Ascending aorta (tissue), 2 donors: ENCODE measurements around the gene INO80D. TPM values are rescaled to one million over a fixed set of nuclear protein-coding genes. Genes with fewer than 3 reads are reported as not detected.

Source experiments
- DNase-seq, 2 donors: peaks; one replicate each; pipeline ENCODE4 v3.0.0-alpha.2; 2019; ENCODE audit warnings: low spot score in 2 of 2
- H3K27ac ChIP-seq, 2 donors: fragments of 200-600 bp; sonication (generic); one replicate each; pipeline ENCODE4 v1.5.1; 2016 to 2017; ENCODE audit warnings: mild to moderate bottlenecking in 1 of 2
- H3K27me3 ChIP-seq: fragments of 200-600 bp; sonication (generic); one replicate; pipeline ENCODE4 v1.5.1; 2017
- H3K36me3 ChIP-seq, 2 donors: fragments of 200-600 bp; sonication (generic); one replicate each; pipeline ENCODE4 v1.5.1; 2016
- H3K4me1 ChIP-seq, 2 donors: fragments of 200-600 bp; sonication (generic); one replicate each; pipeline ENCODE4 v1.5.1; 2016 to 2017; ENCODE audit warnings: mild to moderate bottlenecking in 1 of 2
- H3K4me3 ChIP-seq, 2 donors: fragments of 200-600 bp; sonication (generic); one replicate each; pipeline ENCODE4 v1.5.1; 2016 to 2017; ENCODE audit warnings: mild to moderate bottlenecking in 1 of 2
- H3K9me3 ChIP-seq, 2 donors: fragments of 200-600 bp; sonication (generic); one replicate each; pipeline ENCODE4 v1.5.1; 2016
- CTCF ChIP-seq, 3 experiments: fragments of 200-600 bp in 2 of 3; fragments of 450-650 bp in 1 of 3; sonication (generic) in 2 of 3; IDR thresholded peaks; one replicate each; pipeline ENCODE4 v1.5.1; 2016 to 2019; ENCODE audit warnings: antibody characterized with exemption in 3 of 3, mild to moderate bottlenecking in 1 of 3, moderate library complexity in 1 of 3
- intact Hi-C: fragments of 100-400 bp; cut with DNase I; formaldehyde crosslinking; loops from one replicate; pipeline ENCODE4 v1.15.1; 2023
- total RNA-seq: library from RNA; depleted of rRNA; stranded (reverse); fragments of >200 nt; gene quantifications from one replicate; pipeline ENCODE4 v1.1.0, GENCODE V29; 2016

The INO80D gene
- total RNA-seq, 1 donor from 2014 or later: 10.1 TPM

GRCh38 chr2:205976120-205976814 is 109.7 kb downstream of the INO80D start:
- Histone ChIP-seq H3K36me3 (no peaks in the 10 kb centered on the region), H3K9me3 (no peaks in the 10 kb centered on the region), H3K27ac (no peak overlapping the region), H3K4me1 (no peaks in the 10 kb centered on the region), H3K4me3 (no peak overlapping the region), H3K27me3 (no peaks in the 10 kb centered on the region)
- no peak for TF ChIP-seq CTCF (IDR thresholded peaks at IDR 0.05)
- DNase-seq: no peak
- intact Hi-C loops: no loop called here

DNA sequence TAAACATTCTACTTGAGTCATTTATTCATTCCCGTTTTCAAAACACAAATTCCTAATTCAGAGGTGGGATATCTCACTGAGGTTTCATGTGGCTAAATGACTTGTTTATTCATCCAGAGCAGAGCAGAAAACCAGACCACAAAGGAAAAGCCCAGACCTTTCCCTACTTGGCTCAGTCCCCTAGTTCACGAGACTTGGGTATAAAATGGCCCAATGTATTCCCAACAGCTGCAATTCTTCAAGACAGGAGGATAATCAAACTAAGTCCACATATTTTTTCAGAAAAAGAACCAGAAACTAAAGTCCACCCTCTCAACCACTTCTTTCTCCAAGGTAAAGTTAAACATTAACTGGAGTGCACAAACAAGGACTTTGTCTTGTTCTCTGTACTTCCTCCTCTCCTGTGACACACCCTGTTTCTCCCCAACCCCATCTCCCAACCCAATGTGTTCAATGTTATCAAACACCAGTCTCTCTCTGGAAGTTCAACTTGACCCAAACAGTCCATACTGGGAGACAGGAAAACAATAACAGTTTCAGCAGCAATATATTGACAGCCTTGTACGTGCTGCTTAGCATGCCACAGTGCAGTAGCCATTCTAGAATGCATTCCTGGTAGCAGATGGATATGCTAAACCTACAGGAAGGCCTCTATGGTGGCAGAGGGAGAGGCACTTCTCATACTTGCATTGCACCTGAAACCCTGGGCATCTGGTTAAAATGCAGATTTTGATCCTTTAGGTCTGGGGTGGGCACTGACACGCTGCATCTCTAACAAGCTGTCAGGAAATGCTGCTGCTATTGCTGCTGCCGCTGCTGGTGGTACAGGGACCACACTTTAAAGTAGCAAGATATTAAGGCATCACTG is 110.7 kb downstream of the INO80D start:
- no peaks in the 10 kb centered on the region for H3K36me3 ChIP-seq
- intact Hi-C loops: no loop called here
- no peaks in the 10 kb centered on the region for H3K9me3 ChIP-seq
- no peak overlapping the region for H3K27ac ChIP-seq
- H3K4me1 ChIP-seq: no peaks in the 10 kb centered on the region
- no peak for DNase-seq
- H3K4me3 ChIP-seq: no peak overlapping the region
- TF ChIP-seq CTCF (IDR thresholded peaks at IDR 0.05): no peak
- H3K27me3 ChIP-seq: no peaks in the 10 kb centered on the region

DNA sequence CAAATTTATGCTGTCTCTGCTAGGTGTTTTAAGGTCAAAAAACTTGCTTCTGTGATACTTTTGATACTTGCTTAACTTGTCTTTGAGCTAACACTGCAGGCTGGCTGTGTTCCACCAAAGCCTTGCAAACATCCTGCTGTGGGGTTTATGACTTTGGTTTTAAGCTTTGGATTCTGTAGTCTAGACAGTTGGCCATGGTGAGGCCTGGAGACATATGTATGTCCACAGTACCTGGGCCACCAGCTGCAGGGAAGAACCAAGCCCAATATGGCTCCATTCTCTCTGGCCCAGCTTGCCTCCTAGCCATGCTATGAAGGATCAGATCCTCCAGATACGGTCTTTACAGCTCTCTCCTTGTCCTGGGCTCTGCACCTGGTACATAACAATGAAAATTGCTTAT is 113.9 kb downstream of the INO80D start:
- Histone ChIP-seq H3K9me3 (no peaks in the 10 kb centered on the region), H3K36me3 (no peaks in the 10 kb centered on the region), H3K27ac (no peak overlapping the region), H3K4me1 (no peaks in the 10 kb centered on the region), H3K27me3 (no peaks in the 10 kb centered on the region), H3K4me3 (no peak overlapping the region)
- DNase-seq: no peak
- no peak for TF ChIP-seq CTCF (IDR thresholded peaks at IDR 0.05)
- intact Hi-C loops: no loop called here

DNA sequence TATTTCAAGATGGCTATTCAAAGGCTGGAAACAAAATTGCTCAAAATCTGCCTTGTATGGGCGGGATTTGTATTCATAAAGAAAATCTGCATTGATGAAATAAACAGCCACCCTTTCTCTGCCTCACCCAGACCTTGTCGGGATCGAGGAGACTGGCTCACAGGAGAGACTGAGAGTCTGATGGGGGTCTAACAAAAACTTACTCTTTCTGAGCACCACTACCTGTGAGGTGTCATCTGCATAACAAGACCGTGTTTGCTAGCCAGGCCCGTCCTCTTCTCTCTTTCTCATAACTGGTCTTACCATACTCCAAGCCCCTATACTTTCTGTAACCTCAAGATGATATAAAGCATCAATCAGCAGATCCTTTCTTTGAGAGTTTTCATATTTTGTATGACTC is 115.6 kb downstream of the INO80D start:
- H3K36me3 ChIP-seq: no peaks in the 10 kb centered on the region
- no peaks in the 10 kb centered on the region for H3K9me3 ChIP-seq
- no peak for DNase-seq
- TF ChIP-seq CTCF (IDR thresholded peaks at IDR 0.05): no peak
- no peaks in the 10 kb centered on the region for H3K27me3 ChIP-seq
- no peak overlapping the region for H3K4me3 ChIP-seq
- no peaks in the 10 kb centered on the region for H3K4me1 ChIP-seq
- intact Hi-C loops: no loop called here
- H3K27ac ChIP-seq: no peak overlapping the region

DNA sequence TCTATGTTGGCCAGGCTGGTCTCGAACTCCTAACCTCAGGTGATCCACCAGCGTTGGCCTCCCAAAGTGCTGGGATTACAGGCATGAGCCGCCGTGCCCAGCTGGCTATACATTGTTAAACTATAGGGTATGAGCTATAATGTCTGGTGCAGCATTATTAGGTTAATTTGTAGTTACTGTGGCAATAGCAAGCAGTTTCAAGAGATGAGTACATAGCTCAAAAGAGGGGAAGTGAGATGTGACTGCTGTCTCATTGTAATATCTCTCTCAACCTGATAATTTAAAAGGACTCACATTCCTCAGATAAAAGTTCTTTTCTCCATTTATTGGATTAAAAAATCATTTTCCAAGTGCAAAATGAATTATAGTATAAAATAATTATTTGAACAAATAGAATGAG is 116.4 kb downstream of the INO80D start:
- H3K4me1 ChIP-seq: no peaks in the 10 kb centered on the region
- TF ChIP-seq CTCF (IDR thresholded peaks at IDR 0.05): no peak

More for the DNA sequence above, 116.4 kb downstream of the INO80D start:
- DNase-seq: no peak
- Histone ChIP-seq H3K9me3 (no peaks in the 10 kb centered on the region), H3K36me3 (no peaks in the 10 kb centered on the region), H3K4me3 (no peak overlapping the region), H3K27ac (no peak overlapping the region), H3K27me3 (no peaks in the 10 kb centered on the region)
- intact Hi-C loops: no loop called here
